Mesendoderm (in vitro differentiated cells): Measurements from ENCODE around the gene SRGAP1.

Source experiments
- DNase-seq: peaks from one replicate; pipeline ENCODE4 v3.0.0; 2013
- H2AK5ac ChIP-seq: 2 replicates; pipeline ENCODE4 v1.6.1; 2013; ENCODE audit warnings: low read length, inconsistent platforms
- H2BK120ac ChIP-seq: 2 replicates; pipeline ENCODE4 v1.6.1; 2013; ENCODE audit warnings: low read depth, mild to moderate bottlenecking, low read length, moderate library complexity, mixed read lengths
- H2BK15ac ChIP-seq: replicated peaks from 2 replicates; pipeline ENCODE4 v1.6.1; 2013; ENCODE audit warnings: low read depth, mild to moderate bottlenecking, moderate library complexity
- H2BK5ac ChIP-seq: 2 replicates; pipeline ENCODE4 v1.6.1; 2013; ENCODE audit warnings: low read length, inconsistent platforms
- H3K18ac ChIP-seq: 2 replicates; pipeline ENCODE4 v1.6.1; 2013; ENCODE audit warnings: mild to moderate bottlenecking, low read length, mixed read lengths
- H3K23ac ChIP-seq: one replicate; pipeline ENCODE4 v1.6.1; 2013; ENCODE audit warnings: low read length
- H3K27ac ChIP-seq: 2 replicates; pipeline ENCODE4 v1.5.1; 2013; ENCODE audit warnings: low read depth, mild to moderate bottlenecking, inconsistent platforms, low read length, moderate library complexity
- H3K27me3 ChIP-seq: 2 replicates; pipeline ENCODE4 v1.6.1; 2013; ENCODE audit warnings: low read length, control low read depth, mild to moderate bottlenecking, inconsistent platforms; ENCODE audit not compliant: insufficient read depth, poor library complexity
- H3K36me3 ChIP-seq: 2 replicates; pipeline ENCODE4 v1.6.1; 2013; ENCODE audit warnings: low read length, inconsistent platforms; ENCODE audit not compliant: control insufficient read depth, insufficient read depth
- H3K4ac ChIP-seq: one replicate; pipeline ENCODE4 v1.6.1; 2013; ENCODE audit warnings: low read depth, mild to moderate bottlenecking, low read length, moderate library complexity
- H3K4me1 ChIP-seq: 2 replicates; pipeline ENCODE4 v1.6.1; 2013; ENCODE audit warnings: low read depth, low read length, inconsistent platforms; ENCODE audit not compliant: control insufficient read depth
- H3K4me2 ChIP-seq: 2 replicates; pipeline ENCODE4 v1.6.1; 2013; ENCODE audit warnings: low read length
- H3K4me3 ChIP-seq: 2 replicates; pipeline ENCODE4 v1.5.1; 2013; ENCODE audit warnings: mild to moderate bottlenecking, low read length
- H3K56ac ChIP-seq: one replicate; pipeline ENCODE4 v1.6.1; 2013; ENCODE audit warnings: low read length
- H3K79me1 ChIP-seq: 2 replicates; pipeline ENCODE4 v1.6.1; 2013; ENCODE audit warnings: low read length, inconsistent platforms
- H3K79me2 ChIP-seq: 2 replicates; pipeline ENCODE4 v1.6.1; 2013; ENCODE audit warnings: mild to moderate bottlenecking, low read length; ENCODE audit not compliant: control insufficient read depth, insufficient read depth
- H3K9ac ChIP-seq: 2 replicates; pipeline ENCODE4 v1.6.1; 2013; ENCODE audit warnings: low read length, inconsistent platforms
- H4K5ac ChIP-seq: one replicate; pipeline ENCODE4 v1.6.1; 2013; ENCODE audit warnings: low read length
- H4K8ac ChIP-seq: one replicate; pipeline ENCODE4 v1.6.1; 2013; ENCODE audit warnings: low read depth, mild to moderate bottlenecking, control low read depth, low read length, moderate library complexity
- WGBS: extraction: QIAGEN DNeasy Blood & Tissue Kit; methylation state at CpG from one replicate; pipeline ENCODE4 v1.1.7; 2013; ENCODE audit warnings: low lambda C conversion rate, missing lambda C conversion rate; ENCODE audit not compliant: insufficient coverage; ENCODE audit errors: extremely low coverage; 5-methylcytosine and 5-hydroxymethylcytosine counted together

The SRGAP1 gene

DNA sequence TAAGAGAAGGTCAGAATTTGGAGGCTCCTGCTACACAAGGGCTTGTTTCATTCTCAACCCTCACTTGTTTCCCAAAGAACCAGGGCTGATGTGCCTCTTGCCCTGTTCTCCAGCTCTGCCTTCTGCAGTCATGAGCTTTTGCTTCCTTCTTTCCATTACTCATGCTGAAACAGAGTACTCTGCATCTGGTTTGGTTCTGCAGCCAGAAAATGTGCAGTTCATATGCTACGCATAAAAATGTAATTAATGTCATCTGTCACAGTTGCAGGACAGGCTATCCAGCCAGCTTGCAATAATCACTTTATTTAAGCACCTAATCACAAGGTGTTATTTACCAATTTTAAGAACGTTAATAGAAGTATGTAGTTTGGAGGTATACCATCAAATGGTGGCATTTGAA, 150.2 kb downstream of the SRGAP1 start:
- no CpG with 5 or more reads among the region's 2 CpGs for WGBS
- H2AK5ac ChIP-seq = no peak overlapping the region
- no peaks in the 10 kb centered on the region for H3K36me3 ChIP-seq
- H4K8ac ChIP-seq = no peak overlapping the region
- H3K9ac ChIP-seq = no peak overlapping the region
- no peak overlapping the region for H3K56ac ChIP-seq
- no peak overlapping the region for H3K4ac ChIP-seq
- H3K18ac ChIP-seq = no peak overlapping the region
- H2BK120ac ChIP-seq = no peak overlapping the region
- no peak overlapping the region for H4K5ac ChIP-seq
- no peak overlapping the region for H3K4me2 ChIP-seq
- H3K79me1 ChIP-seq = no peaks in the 10 kb centered on the region
- H3K27ac ChIP-seq = no peak overlapping the region
- no peak overlapping the region for H3K23ac ChIP-seq
- no peak overlapping the region for H3K4me3 ChIP-seq
- H2BK15ac ChIP-seq = no peak overlapping the region
- H3K79me2 ChIP-seq = no peaks in the 10 kb centered on the region
- DNase-seq = no peak
- H2BK5ac ChIP-seq = no peak overlapping the region
- H3K4me1 ChIP-seq = peaks cover 3% of the 10 kb centered on the region
- H3K27me3 ChIP-seq = no peaks in the 10 kb centered on the region

DNA sequence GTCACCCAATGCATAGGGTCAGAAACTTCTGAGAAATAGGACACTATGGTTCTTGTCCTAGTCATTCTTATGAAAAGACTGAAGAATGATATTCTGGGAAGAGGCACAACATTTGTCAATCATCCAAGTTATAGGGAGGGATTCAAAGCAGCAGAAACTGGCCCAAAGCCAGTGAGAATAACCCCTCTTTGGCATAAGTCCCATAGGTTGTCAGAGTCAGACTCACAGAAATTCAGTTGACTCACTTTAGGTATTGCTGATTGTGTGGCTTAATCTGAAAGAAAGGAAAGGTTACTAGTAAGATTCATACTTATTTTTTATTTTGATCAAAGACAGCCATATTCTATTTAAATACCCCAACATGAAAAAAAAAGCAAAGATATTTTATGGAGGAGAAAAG, 151.0 kb downstream of the SRGAP1 start:
- Histone ChIP-seq H3K4me1 (peaks cover 3% of the 10 kb centered on the region), H3K79me1 (no peaks in the 10 kb centered on the region), H3K56ac (no peak overlapping the region), H2BK15ac (no peak overlapping the region), H3K79me2 (no peaks in the 10 kb centered on the region), H2AK5ac (no peak overlapping the region), H3K18ac (no peak overlapping the region), H3K23ac (no peak overlapping the region), H3K9ac (no peak overlapping the region), H2BK5ac (no peak overlapping the region), H4K8ac (no peak overlapping the region), H3K27ac (no peak overlapping the region), H3K4me3 (no peak overlapping the region), H3K4ac (no peak overlapping the region), H3K27me3 (no peaks in the 10 kb centered on the region), H2BK120ac (no peak overlapping the region), H3K36me3 (no peaks in the 10 kb centered on the region), H4K5ac (no peak overlapping the region), H3K4me2 (no peak overlapping the region)
- DNase-seq = no peak

DNA sequence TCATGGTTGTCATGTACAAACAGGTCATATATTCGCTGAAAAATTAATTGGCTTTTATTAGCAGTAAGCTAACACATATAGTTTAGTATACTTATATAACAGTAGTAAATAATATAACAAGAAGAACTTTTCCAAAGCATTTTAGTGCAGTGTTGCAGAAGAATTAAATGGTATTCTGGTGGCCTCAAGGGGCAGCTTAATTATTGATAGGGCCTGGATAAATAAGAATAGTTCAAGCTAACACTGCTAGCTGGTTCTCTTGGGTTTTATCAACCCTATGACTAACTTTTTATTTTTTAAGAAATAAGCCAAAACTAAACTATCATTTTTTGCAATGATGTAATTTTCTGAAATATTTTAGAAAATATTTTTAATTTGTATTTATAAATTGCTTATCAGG, 152.1 kb downstream of the SRGAP1 start:
- Histone ChIP-seq H4K5ac (no peak overlapping the region), H3K79me1 (no peaks in the 10 kb centered on the region), H3K18ac (no peak overlapping the region), H2BK15ac (no peak overlapping the region), H3K4me3 (no peak overlapping the region), H2AK5ac (no peak overlapping the region), H3K4me1 (peaks cover 3% of the 10 kb centered on the region), H3K4me2 (no peak overlapping the region), H3K27ac (no peak overlapping the region), H3K9ac (no peak overlapping the region), H3K56ac (no peak overlapping the region), H2BK5ac (no peak overlapping the region), H3K79me2 (no peaks in the 10 kb centered on the region), H3K23ac (no peak overlapping the region), H2BK120ac (no peak overlapping the region), H3K27me3 (no peaks in the 10 kb centered on the region), H3K4ac (no peak overlapping the region), H3K36me3 (no peaks in the 10 kb centered on the region), H4K8ac (no peak overlapping the region)
- no CpG with 5 or more reads among the region's 1 CpG for WGBS
- no peak for DNase-seq

DNA sequence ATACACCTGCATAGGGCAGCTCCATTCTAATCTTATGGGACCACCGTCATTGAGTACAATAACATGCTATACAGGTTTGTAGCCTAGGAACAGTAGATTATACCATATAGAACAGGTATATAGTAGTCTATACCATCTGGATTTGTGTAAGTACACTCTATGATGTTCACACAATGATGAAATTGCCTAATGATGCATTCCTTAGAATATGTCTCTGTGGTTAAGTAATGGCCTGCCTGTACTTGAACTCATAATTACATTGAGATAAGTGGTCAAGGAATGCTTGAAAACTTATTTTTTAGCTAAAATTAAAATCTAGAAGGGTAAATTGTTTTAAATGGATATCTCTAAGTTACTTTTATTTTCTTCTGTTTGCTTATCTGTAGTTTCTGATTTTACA, 152.7 kb downstream of the SRGAP1 start:
- Histone ChIP-seq H3K79me2 (no peaks in the 10 kb centered on the region), H3K27me3 (no peaks in the 10 kb centered on the region), H3K27ac (no peak overlapping the region), H3K4ac (no peak overlapping the region), H2AK5ac (no peak overlapping the region), H3K56ac (no peak overlapping the region), H2BK120ac (no peak overlapping the region), H3K4me3 (no peak overlapping the region), H3K4me1 (peaks cover 3% of the 10 kb centered on the region), H3K9ac (no peak overlapping the region), H3K18ac (no peak overlapping the region), H4K5ac (no peak overlapping the region), H2BK15ac (no peak overlapping the region), H3K23ac (no peak overlapping the region), H2BK5ac (no peak overlapping the region), H4K8ac (no peak overlapping the region), H3K4me2 (no peak overlapping the region), H3K36me3 (no peaks in the 10 kb centered on the region), H3K79me1 (no peaks in the 10 kb centered on the region)
- DNase-seq = no peak
- WGBS = no CpG with 5 or more reads among the region's 1 CpG

DNA sequence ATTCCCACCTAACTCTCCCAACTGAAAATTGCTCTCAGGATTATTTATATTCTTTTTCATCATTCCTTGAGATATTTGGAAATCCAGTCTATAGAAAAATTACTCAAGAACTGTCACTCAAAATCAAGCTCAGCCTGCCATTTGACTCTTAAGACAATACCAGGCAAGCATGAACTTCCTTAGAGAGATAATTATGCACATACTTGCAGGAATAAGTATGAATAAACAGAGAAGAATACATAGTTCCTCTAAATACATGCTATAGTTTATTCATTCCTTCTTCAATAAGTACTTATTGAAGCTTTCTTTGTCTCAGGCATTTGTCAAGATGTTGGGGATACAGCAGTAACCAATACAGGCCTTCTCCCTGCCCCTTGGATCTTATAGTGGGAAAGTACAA, 154.1 kb downstream of the SRGAP1 start:
- H4K8ac ChIP-seq = no peak overlapping the region

DNA sequence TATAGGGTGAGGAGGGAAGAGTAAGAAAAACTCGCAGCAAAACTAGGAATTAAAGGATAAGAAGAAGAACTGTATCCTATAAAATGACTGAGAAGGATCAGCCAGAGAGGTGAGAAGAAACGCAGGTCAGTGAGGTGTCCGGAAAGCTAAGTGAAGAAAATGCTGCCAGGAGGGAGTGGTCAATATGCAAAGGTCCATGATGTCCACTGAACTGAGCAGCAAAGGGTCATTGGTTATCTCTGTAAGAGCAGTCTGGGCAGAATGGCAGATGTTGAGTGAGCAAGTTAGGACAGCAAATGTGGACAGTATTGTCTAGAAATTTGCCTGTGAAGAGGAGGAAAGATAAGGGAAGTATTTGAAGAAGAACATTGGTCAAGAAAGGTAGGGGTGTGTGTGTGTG, 155.4 kb downstream of the SRGAP1 start:
- Histone ChIP-seq H3K79me2 (no peaks in the 10 kb centered on the region), H3K18ac (no peak overlapping the region), H3K36me3 (no peaks in the 10 kb centered on the region), H2BK15ac (no peak overlapping the region), H3K9ac (no peak overlapping the region), H3K27me3 (no peaks in the 10 kb centered on the region), H3K4me3 (no peak overlapping the region), H3K79me1 (no peaks in the 10 kb centered on the region), H2BK5ac (no peak overlapping the region), H3K27ac (no peak overlapping the region), H3K4me1 (no peaks in the 10 kb centered on the region), H3K56ac (no peak overlapping the region), H2BK120ac (no peak overlapping the region), H3K4ac (no peak overlapping the region), H3K23ac (no peak overlapping the region), H2AK5ac (no peak overlapping the region), H4K8ac (no peak overlapping the region), H4K5ac (no peak overlapping the region), H3K4me2 (no peak overlapping the region)
- DNase-seq = no peak
- WGBS = no CpG with 5 or more reads among the region's 3 CpGs

More for the DNA sequence above, 154.1 kb downstream of the SRGAP1 start:
- Histone ChIP-seq H3K18ac (no peak overlapping the region), H3K23ac (no peak overlapping the region), H2BK5ac (no peak overlapping the region), H2AK5ac (no peak overlapping the region), H4K5ac (no peak overlapping the region), H3K4me3 (no peak overlapping the region), H3K4me2 (no peak overlapping the region), H2BK15ac (no peak overlapping the region), H3K27ac (no peak overlapping the region), H3K4ac (no peak overlapping the region), H3K79me2 (no peaks in the 10 kb centered on the region), H3K36me3 (no peaks in the 10 kb centered on the region), H2BK120ac (no peak overlapping the region), H3K9ac (no peak overlapping the region), H3K56ac (no peak overlapping the region), H3K4me1 (no peaks in the 10 kb centered on the region), H3K79me1 (no peaks in the 10 kb centered on the region), H3K27me3 (no peaks in the 10 kb centered on the region)
- DNase-seq = no peak
